HL-60 (cell line): Measurements from ENCODE around the gene SPATA2.

ENCODE experiments used
- GABPA ChIP-seq: IDR thresholded peaks from 2 replicates; pipeline ENCODE4 v1.6.1; 2012; ENCODE audit warnings: low read depth
- SPI1 ChIP-seq: IDR thresholded peaks from 2 replicates; pipeline ENCODE4 v1.6.1; 2012; ENCODE audit warnings: low read depth, mild to moderate bottlenecking, borderline replicate concordance
- TF ChIP-seq, protein P1 (sequence below): IDR thresholded peaks from one replicate; pipeline ENCODE4 v1.5.1; 2011; ENCODE audit warnings: low read length, control low read depth, inconsistent platforms; ENCODE audit not compliant: insufficient read depth
- TF ChIP-seq, protein P2 (sequence below): IDR thresholded peaks from 2 replicates; pipeline ENCODE4 v1.6.1; 2012; ENCODE audit warnings: low read depth; ENCODE audit not compliant: insufficient replicate concordance

DNA sequence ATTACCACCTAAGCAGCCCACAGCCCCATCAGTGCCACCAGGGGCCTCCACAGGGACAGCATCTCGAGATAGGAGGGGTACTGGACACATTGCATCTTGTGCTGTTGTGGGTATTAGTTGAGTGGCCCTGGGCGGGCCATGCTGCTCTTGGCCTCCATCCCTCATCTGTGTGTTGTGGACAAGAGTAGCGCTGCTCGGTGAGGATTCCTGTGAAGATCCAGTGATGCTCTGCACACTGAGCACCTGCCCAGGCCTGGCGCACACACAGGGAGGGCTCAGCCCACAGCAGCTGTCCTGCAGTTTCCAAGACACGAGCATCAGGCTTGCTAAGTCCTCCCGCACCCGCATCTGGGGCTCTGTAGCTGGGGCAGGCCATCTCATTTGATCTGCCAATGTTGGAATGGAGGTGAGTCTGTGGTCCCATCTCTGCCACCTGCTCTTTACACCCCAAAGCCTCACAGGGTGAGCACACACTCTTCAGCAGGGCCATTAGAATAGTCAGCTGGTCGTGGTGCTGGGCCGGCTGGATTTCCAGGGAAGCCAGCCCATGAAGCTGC lies 32.0 kb downstream of the SPATA2 start:
- TF ChIP-seq, protein P1, sequence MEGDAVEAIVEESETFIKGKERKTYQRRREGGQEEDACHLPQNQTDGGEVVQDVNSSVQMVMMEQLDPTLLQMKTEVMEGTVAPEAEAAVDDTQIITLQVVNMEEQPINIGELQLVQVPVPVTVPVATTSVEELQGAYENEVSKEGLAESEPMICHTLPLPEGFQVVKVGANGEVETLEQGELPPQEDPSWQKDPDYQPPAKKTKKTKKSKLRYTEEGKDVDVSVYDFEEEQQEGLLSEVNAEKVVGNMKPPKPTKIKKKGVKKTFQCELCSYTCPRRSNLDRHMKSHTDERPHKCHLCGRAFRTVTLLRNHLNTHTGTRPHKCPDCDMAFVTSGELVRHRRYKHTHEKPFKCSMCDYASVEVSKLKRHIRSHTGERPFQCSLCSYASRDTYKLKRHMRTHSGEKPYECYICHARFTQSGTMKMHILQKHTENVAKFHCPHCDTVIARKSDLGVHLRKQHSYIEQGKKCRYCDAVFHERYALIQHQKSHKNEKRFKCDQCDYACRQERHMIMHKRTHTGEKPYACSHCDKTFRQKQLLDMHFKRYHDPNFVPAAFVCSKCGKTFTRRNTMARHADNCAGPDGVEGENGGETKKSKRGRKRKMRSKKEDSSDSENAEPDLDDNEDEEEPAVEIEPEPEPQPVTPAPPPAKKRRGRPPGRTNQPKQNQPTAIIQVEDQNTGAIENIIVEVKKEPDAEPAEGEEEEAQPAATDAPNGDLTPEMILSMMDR, result no peak
- TF ChIP-seq, protein P2, sequence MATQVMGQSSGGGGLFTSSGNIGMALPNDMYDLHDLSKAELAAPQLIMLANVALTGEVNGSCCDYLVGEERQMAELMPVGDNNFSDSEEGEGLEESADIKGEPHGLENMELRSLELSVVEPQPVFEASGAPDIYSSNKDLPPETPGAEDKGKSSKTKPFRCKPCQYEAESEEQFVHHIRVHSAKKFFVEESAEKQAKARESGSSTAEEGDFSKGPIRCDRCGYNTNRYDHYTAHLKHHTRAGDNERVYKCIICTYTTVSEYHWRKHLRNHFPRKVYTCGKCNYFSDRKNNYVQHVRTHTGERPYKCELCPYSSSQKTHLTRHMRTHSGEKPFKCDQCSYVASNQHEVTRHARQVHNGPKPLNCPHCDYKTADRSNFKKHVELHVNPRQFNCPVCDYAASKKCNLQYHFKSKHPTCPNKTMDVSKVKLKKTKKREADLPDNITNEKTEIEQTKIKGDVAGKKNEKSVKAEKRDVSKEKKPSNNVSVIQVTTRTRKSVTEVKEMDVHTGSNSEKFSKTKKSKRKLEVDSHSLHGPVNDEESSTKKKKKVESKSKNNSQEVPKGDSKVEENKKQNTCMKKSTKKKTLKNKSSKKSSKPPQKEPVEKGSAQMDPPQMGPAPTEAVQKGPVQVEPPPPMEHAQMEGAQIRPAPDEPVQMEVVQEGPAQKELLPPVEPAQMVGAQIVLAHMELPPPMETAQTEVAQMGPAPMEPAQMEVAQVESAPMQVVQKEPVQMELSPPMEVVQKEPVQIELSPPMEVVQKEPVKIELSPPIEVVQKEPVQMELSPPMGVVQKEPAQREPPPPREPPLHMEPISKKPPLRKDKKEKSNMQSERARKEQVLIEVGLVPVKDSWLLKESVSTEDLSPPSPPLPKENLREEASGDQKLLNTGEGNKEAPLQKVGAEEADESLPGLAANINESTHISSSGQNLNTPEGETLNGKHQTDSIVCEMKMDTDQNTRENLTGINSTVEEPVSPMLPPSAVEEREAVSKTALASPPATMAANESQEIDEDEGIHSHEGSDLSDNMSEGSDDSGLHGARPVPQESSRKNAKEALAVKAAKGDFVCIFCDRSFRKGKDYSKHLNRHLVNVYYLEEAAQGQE, result no peak
- TF ChIP-seq SPI1 (no peak), GABPA (no peak)
